A549 (cell line): Measurements from ENCODE around the gene DOCK11. TPM values are rescaled to one million over a fixed set of nuclear protein-coding genes. Genes with fewer than 3 reads are reported as not detected.

Source experiments
- ATAC-seq, 2 experiments: fragments of 200-7000 bp in 1 of 2; fragments of >200 bp in 1 of 2; cut with Nextera tagmentation in 1 of 2; cut with Tn5 transposase in 1 of 2; 3 replicates each; pipeline versions ENCODE4 v1.8.0 to v1.9.1; 2018 to 2020; ENCODE audit warnings: mild to moderate bottlenecking in 1 of 2, moderate library complexity in 1 of 2
- CTCF ChIA-PET: fragments of 300-600 bp; sonication (Branson Sonifier 250); formaldehyde crosslinking; extraction: SDS; loops from one replicate; lab custom pipeline; 2021; ENCODE audit warnings: antibody characterized with exemption, inconsistent platforms; lab: Yijun Ruan, JAX
- POLR2A ChIA-PET: fragments of 350-600 bp; formaldehyde crosslinking; extraction: SDS; loops from one replicate; lab custom pipeline; 2021; ENCODE audit warnings: antibody characterized with exemption, inconsistent platforms; lab: Yijun Ruan, JAX
- DNase-seq, 2 experiments: peaks; one replicate each; pipeline versions ENCODE4 v3.0.0 to v3.0.0-alpha.2; 2011 to 2016; ENCODE audit warnings: low read depth in 1 of 2, low spot score in 1 of 2
- FAIRE-seq: peaks from 2 replicates; lab custom pipeline; 2011; peaks lifted over from hg19 to GRCh38; lab: Jason Lieb, UNC
- H3K27ac ChIP-seq, 2 experiments: fragments of >200 bp; sonication (Bioruptor Twin); formaldehyde crosslinking; 3 replicates each; pipeline ENCODE4 v1.5.1; 2016 to 2017
- H3K4me1 ChIP-seq: fragments of >200 bp; sonication (Bioruptor Twin); formaldehyde crosslinking; 3 replicates; pipeline ENCODE4 v1.6.1; 2016
- H3K4me2 ChIP-seq: fragments of >200 bp; sonication (Bioruptor Twin); formaldehyde crosslinking; 3 replicates; pipeline ENCODE4 v1.6.1; 2016
- H3K4me3 ChIP-seq: fragments of >200 bp; sonication (Bioruptor Twin); formaldehyde crosslinking; 3 replicates; pipeline ENCODE4 v1.5.1; 2016
- H3K9me3 ChIP-seq: fragments of >200 bp; sonication (Bioruptor Twin); formaldehyde crosslinking; 3 replicates; pipeline ENCODE4 v1.6.1; 2016
- CBX2 ChIP-seq: fragments of 200-600 bp; sonication (generic); IDR thresholded peaks from 2 replicates; pipeline ENCODE4 v1.6.1; 2016; ENCODE audit warnings: low read depth, mild to moderate bottlenecking, borderline replicate concordance
- CEBPB ChIP-seq, 2 experiments: fragments of >200 bp in 1 of 2; sonication (Bioruptor Twin) in 1 of 2; formaldehyde crosslinking in 1 of 2; IDR thresholded peaks; 2 replicates each; pipeline ENCODE4 v1.6.1; 2012 to 2016
- CHD4 ChIP-seq: fragments of 200-600 bp; sonication (generic); IDR thresholded peaks from 2 replicates; pipeline ENCODE4 v1.6.1; 2016; ENCODE audit warnings: antibody characterized with exemption, mild to moderate bottlenecking, borderline replicate concordance
- CTCF ChIP-seq: fragments of >200 bp; sonication (Bioruptor Twin); formaldehyde crosslinking; IDR thresholded peaks from 3 replicates; pipeline ENCODE4 v1.5.1; 2016
- EHMT2 ChIP-seq: fragments of 200-600 bp; sonication (generic); IDR thresholded peaks from 2 replicates; pipeline ENCODE4 v1.6.1; 2016; ENCODE audit warnings: antibody characterized with exemption, low read depth, mild to moderate bottlenecking, moderate library complexity
- ELK1 ChIP-seq: fragments of 150-350 bp; IDR thresholded peaks from 2 replicates; pipeline ENCODE4 v1.6.1; 2014; ENCODE audit warnings: low read depth, mild to moderate bottlenecking, low read length
- EP300 ChIP-seq, 2 experiments: fragments of >200 bp; sonication (Bioruptor Twin); formaldehyde crosslinking; IDR thresholded peaks; 2 replicates in 1 of 2; 3 replicates in 1 of 2; pipeline ENCODE4 v1.6.1; 2016 to 2017
- FOSB ChIP-seq: fragments of 250-450 bp; sonication (Bioruptor Pico); IDR thresholded peaks from 2 replicates; pipeline ENCODE4 v1.5.0; 2020; ENCODE audit warnings: mild to moderate bottlenecking, moderate library complexity
- FOSL2 ChIP-seq, 2 experiments: fragments of 450-650 bp in 1 of 2; fragments of >200 bp in 1 of 2; sonication (Bioruptor Twin) in 1 of 2; formaldehyde crosslinking; IDR thresholded peaks; 2 replicates each; pipeline versions ENCODE4 v1.5.0 to v1.6.1; 2016 to 2020; ENCODE audit warnings: mild to moderate bottlenecking in 1 of 2, moderate library complexity in 1 of 2
- FOXS1 ChIP-seq: fragments of 250-450 bp; sonication (Bioruptor Pico); IDR thresholded peaks from 2 replicates; pipeline ENCODE4 v1.5.0; 2020; ENCODE audit warnings: mild to moderate bottlenecking, moderate library complexity
- HDAC2 ChIP-seq: fragments of 200-600 bp; sonication (generic); IDR thresholded peaks from 2 replicates; pipeline ENCODE4 v1.6.1; 2016
- HMGXB4 ChIP-seq: fragments of 250-450 bp; sonication (Bioruptor Pico); IDR thresholded peaks from 2 replicates; pipeline ENCODE4 v1.5.0; 2021; ENCODE audit warnings: mild to moderate bottlenecking, moderate library complexity, borderline replicate concordance
- JUN ChIP-seq, 2 experiments: fragments of >200 bp; sonication (Bioruptor Twin); formaldehyde crosslinking; IDR thresholded peaks; 2 replicates in 1 of 2; 3 replicates in 1 of 2; pipeline ENCODE4 v1.6.1; 2016 to 2017
- MAX ChIP-seq: IDR thresholded peaks from 2 replicates; pipeline ENCODE4 v1.6.1; 2012
- MAZ ChIP-seq: fragments of 150-350 bp; IDR thresholded peaks from 2 replicates; pipeline ENCODE4 v1.6.1; 2014; ENCODE audit warnings: antibody characterized with exemption, low read depth, low read length, borderline replicate concordance
- MYC ChIP-seq: IDR thresholded peaks from 2 replicates; pipeline ENCODE4 v1.6.1; 2012; ENCODE audit warnings: mild to moderate bottlenecking, inconsistent platforms, low read length, improper control_type of control experiment, borderline replicate concordance
- NFE2L2 ChIP-seq: fragments of 150-350 bp; conservative IDR thresholded peaks from 2 replicates; pipeline ENCODE4 v1.6.1; 2014; ENCODE audit warnings: low read length
- PHF8 ChIP-seq: fragments of 200-600 bp; sonication (generic); IDR thresholded peaks from 2 replicates; pipeline ENCODE4 v1.6.1; 2016; ENCODE audit warnings: low read depth, mild to moderate bottlenecking, antibody characterized with exemption, moderate library complexity, borderline replicate concordance
- POLR2AphosphoS2 ChIP-seq: conservative IDR thresholded peaks from 2 replicates; pipeline ENCODE4 v1.6.1; 2012; ENCODE audit warnings: low read length, improper control_type of control experiment, inconsistent platforms
- RAD21 ChIP-seq, 2 experiments: fragments of >200 bp in 1 of 2; sonication (Bioruptor Twin) in 1 of 2; formaldehyde crosslinking in 1 of 2; IDR thresholded peaks in 1 of 2; conservative IDR thresholded peaks in 1 of 2; 2 replicates in 1 of 2; 3 replicates in 1 of 2; pipeline ENCODE4 v1.6.1; 2012 to 2018; ENCODE audit warnings: inconsistent platforms in 1 of 2
- RNF2 ChIP-seq: fragments of 200-600 bp; sonication (generic); IDR thresholded peaks from 2 replicates; pipeline ENCODE4 v1.6.1; 2016; ENCODE audit warnings: low read depth, mild to moderate bottlenecking, antibody characterized with exemption, moderate library complexity, borderline replicate concordance
- TP53 ChIP-seq: fragments of 250-450 bp; sonication (Bioruptor Pico); IDR thresholded peaks from 2 replicates; pipeline ENCODE4 v1.5.0; 2021; ENCODE audit warnings: mild to moderate bottlenecking, moderate library complexity
- ZC3H11A ChIP-seq: fragments of 450-650 bp; IDR thresholded peaks from 2 replicates; pipeline ENCODE4 v1.6.1; 2014; ENCODE audit warnings: antibody characterized with exemption, mild to moderate bottlenecking
- ZFP36 ChIP-seq: fragments of 450-650 bp; IDR thresholded peaks from 2 replicates; pipeline ENCODE4 v1.6.1; 2014; ENCODE audit warnings: borderline replicate concordance; ENCODE audit not compliant: partially characterized antibody
- ZSCAN20 ChIP-seq: fragments of 250-450 bp; sonication (Bioruptor Pico); IDR thresholded peaks from 2 replicates; pipeline ENCODE4 v1.8.0; 2022; ENCODE audit warnings: mild to moderate bottlenecking, moderate library complexity
- WGBS: methylation state at CpG from one replicate; pipeline ENCODE4 v1.1.6; 2017; ENCODE audit errors: missing lambda C conversion rate; 5-methylcytosine and 5-hydroxymethylcytosine counted together
- polyA plus RNA-seq, 4 experiments: library from polyadenylated mRNA; depleted of rRNA in 3 of 4; stranded (reverse); fragments of >200 nt; fragmentation: RNase III in 1 of 4; extraction: RNeasy Plus Mini Kit Qiagen cat#74134 plus additional on column Dnase treatment in 1 of 4; gene quantifications; 2 replicates in 3 of 4; 3 replicates in 1 of 4; pipeline ENCODE4 v1.2.3, GENCODE V29; 2011 to 2017

DOCK11 gene
- polyA plus RNA-seq, 2 of the 4 experiments (the other 2 are of a cell fraction): 5.8 to 9.5 TPM

GRCh38 chrX:118726887-118727685 lies 231.5 kb downstream of the DOCK11 start, which contains the start of gene IL13RA1 (continued):
- peak; percentile 48 to 77 for TF ChIP-seq JUN (IDR thresholded peaks at IDR 0.05)
- no peak for TF ChIP-seq FOSL2 (IDR thresholded peaks at IDR 0.05)
- TF ChIP-seq FOSL2 (CRISPR knock-in tag; IDR thresholded peaks at IDR 0.05): peak; percentile 16; the same call in 1 of the 2 replicates

- Histone ChIP-seq H3K27ac (peak overlapping the region; percentile 98 to 100), H3K4me3 (peak overlapping the region; percentile 94), H3K9me3 (peaks cover under 1% of the 10 kb centered on the region; the same call in 1 of the 3 replicates), H3K4me2 (peak overlapping the region; percentile 85), H3K4me1 (peaks cover 49% of the 10 kb centered on the region)
- FAIRE-seq: no peak
- ATAC-seq: peak; percentile 10 to 36
- peak in 1 of 2 experiments; percentile 22 for DNase-seq
- WGBS: 2% methylated on average over 13 of the region's 73 CpGs
- CTCF ChIA-PET: interaction anchor here (0.8 to 3.8 kb wide), 4 partner anchors 10 to 127 kb away, joined by 3 to 20 read pairs (median 5); no protein-coding TSS in a partner anchor
- TF ChIP-seq CTCF: no peak
- TF ChIP-seq ZFP36: no peak
- TF ChIP-seq MYC: no peak
- no peak for TF ChIP-seq EHMT2
- no peak for TF ChIP-seq EP300 (IDR thresholded peaks at IDR 0.05)
- TF ChIP-seq NFE2L2: no peak
- no peak for TF ChIP-seq CBX2
- no peak for TF ChIP-seq MAZ
- no peak for TF ChIP-seq TP53 (CRISPR knock-in tag)
- TF ChIP-seq FOXS1 (CRISPR knock-in tag): no peak
- TF ChIP-seq JUN (IDR thresholded peaks at IDR 0.05): peak in 1 of 2 experiments; percentile 6; a peak in 2 of 5 replicates
- no peak for TF ChIP-seq ZC3H11A
- TF ChIP-seq FOSB (CRISPR knock-in tag): no peak
- TF ChIP-seq PHF8: peak; percentile 73; the same call in 1 of the 2 replicates
- TF ChIP-seq CHD4: no peak
- no peak for TF ChIP-seq ELK1
- TF ChIP-seq RNF2: no peak
- no peak for TF ChIP-seq CEBPB (IDR thresholded peaks at IDR 0.05)
- peak; percentile 27; the same call in 1 of the 2 replicates for TF ChIP-seq MAX
- TF ChIP-seq ZSCAN20 (CRISPR knock-in tag): no peak
- TF ChIP-seq HMGXB4 (CRISPR knock-in tag): no peak
- no peak for TF ChIP-seq POLR2AphosphoS2
- TF ChIP-seq HDAC2: no peak
- 0 out of 5 replicates have a peak, but pooled peaks of 1 of the 2 experiments have one; percentile 8 for TF ChIP-seq RAD21 (conservative IDR thresholded peaks at IDR 0.05 in 1 of 2, IDR thresholded peaks at IDR 0.05 in 1 of 2)
- POLR2A ChIA-PET: interaction anchor here (1.1 to 1.6 kb wide), 2 partner anchors 16 to 83 kb away, joined by 3 to 5 read pairs; no protein-coding TSS in a partner anchor
Observed at GRCh38 chrX:118727686-118728339, 232.2 kb downstream of the DOCK11 start.
